T-cell (primary cell): ENCODE results near the gene INTS1. TPM values are rescaled to one million over a fixed set of nuclear protein-coding genes. Genes with fewer than 3 reads are reported as not detected.
A peak's percentile ranks its signal among the peaks of the same experiment; 100 is the strongest.

Experiments used
- ATAC-seq, 4 experiments: fragments of 200-7000 bp in 3 of 4; fragments of 150-1000 bp in 1 of 4; cut with Tn5 transposase; replicated peaks in 1 of 4; 1 replicate in 3 of 4; 2 replicates in 1 of 4; pipeline ENCODE4 v1.10.0; 2021; ENCODE audit warnings: moderate library complexity in 3 of 4, mild to moderate bottlenecking in 2 of 4, moderate number of reproducible peaks in 1 of 4
- CTCF ChIA-PET, 2 donors: fragments of 300-600 bp; sonication (Branson Sonifier 250); formaldehyde crosslinking; loops; one replicate each; lab custom pipeline; 2022; ENCODE audit warnings: antibody characterized with exemption in 2 of 2; lab: Charles Lee
- POLR2A ChIA-PET, 2 donors: fragments of 300-600 bp; sonication (Branson Sonifier 250); formaldehyde crosslinking; loops; one replicate each; lab custom pipeline; 2022; ENCODE audit warnings: antibody characterized with exemption in 2 of 2; lab: Charles Lee
- DNase-seq, 35 experiments: peaks; one replicate each; pipeline versions ENCODE4 v3.0.0 to v3.0.0-alpha.2; 2013 to 2023
- H3K27ac ChIP-seq: one replicate; pipeline ENCODE4 v1.5.1; 2013; ENCODE audit warnings: low read length
- H3K27me3 ChIP-seq, 2 experiments: replicated peaks in 1 of 2; 1 replicate in 1 of 2; 2 replicates in 1 of 2; pipeline versions ENCODE4 v1.6.1 to v1.7.0; 2013; ENCODE audit warnings: low read length in 1 of 2, mixed read lengths in 1 of 2; ENCODE audit not compliant: control insufficient read depth in 2 of 2, insufficient read depth in 2 of 2; ENCODE audit errors: extremely low read depth in 1 of 2
- H3K36me3 ChIP-seq, 2 donors: 1 replicate in 1 of 2; 2 replicates in 1 of 2; pipeline versions ENCODE4 v1.6.1 to v1.7.0; 2013; ENCODE audit warnings: low read length in 1 of 2; ENCODE audit not compliant: control insufficient read depth in 2 of 2, insufficient read depth in 1 of 2; ENCODE audit errors: extremely low read depth in 1 of 2
- H3K4me1 ChIP-seq, 2 experiments: 1 replicate in 1 of 2; 2 replicates in 1 of 2; pipeline versions ENCODE4 v1.6.1 to v1.7.0; 2013; ENCODE audit warnings: low read length in 2 of 2, mixed read lengths in 1 of 2; ENCODE audit not compliant: insufficient read depth in 2 of 2, control insufficient read depth in 1 of 2; ENCODE audit errors: extremely low read depth in 1 of 2
- H3K4me3 ChIP-seq, 2 donors: 1 replicate in 1 of 2; 2 replicates in 1 of 2; pipeline versions ENCODE4 v1.5.1 to v1.7.0; 2013; ENCODE audit warnings: mild to moderate bottlenecking in 2 of 2, low read length in 1 of 2, moderate library complexity in 1 of 2; ENCODE audit not compliant: control insufficient read depth in 1 of 2; ENCODE audit errors: extremely low read depth in 1 of 2
- H3K9me3 ChIP-seq: 2 replicates; pipeline ENCODE4 v1.7.0; 2013
- H3K27ac Mint-ChIP-seq, 2 donors: one replicate each; pipeline ENCODE4 v1.8.0; 2020 to 2021; ENCODE audit warnings: mild to moderate bottlenecking in 2 of 2, mixed read lengths in 2 of 2
- H3K27me3 Mint-ChIP-seq, 2 donors: one replicate each; pipeline ENCODE4 v1.8.0; 2021 to 2022; ENCODE audit warnings: mixed read lengths in 2 of 2
- H3K36me3 Mint-ChIP-seq: one replicate; pipeline ENCODE4 v1.8.0; 2021; ENCODE audit warnings: mixed read lengths
- H3K4me1 Mint-ChIP-seq, 3 donors: one replicate each; pipeline ENCODE4 v1.8.0; 2020 to 2022; ENCODE audit warnings: mixed read lengths in 3 of 3, mild to moderate bottlenecking in 1 of 3
- H3K4me3 Mint-ChIP-seq, 3 donors: one replicate each; pipeline ENCODE4 v1.8.0; 2020 to 2022; ENCODE audit warnings: mild to moderate bottlenecking in 3 of 3, mixed read lengths in 3 of 3, moderate library complexity in 3 of 3
- H3K9me3 Mint-ChIP-seq, 3 donors: one replicate each; pipeline ENCODE4 v1.8.0; 2020 to 2022; ENCODE audit warnings: mixed read lengths in 3 of 3
- WGBS: methylation state at CpG from one replicate; pipeline ENCODE4 v1.1.5; 2013; ENCODE audit warnings: missing lambda C conversion rate; ENCODE audit not compliant: insufficient coverage; 5-methylcytosine and 5-hydroxymethylcytosine counted together
- total RNA-seq, 35 experiments: library from RNA in 6 of 35; stranded (reverse) in 6 of 35; fragments of 120-200 nt in 1 of 35; gene quantifications; one replicate each; pipeline versions ENCODE4 v1.2.1 to v1.2.4 and lab custom pipeline; 2013 to 2026

The INTS1 gene
- total RNA-seq, 5 donors from 2014 or later (not counting 1 experiment from before 2014, with no cell fraction given): 102 to 147 (median 131) TPM

DNA sequence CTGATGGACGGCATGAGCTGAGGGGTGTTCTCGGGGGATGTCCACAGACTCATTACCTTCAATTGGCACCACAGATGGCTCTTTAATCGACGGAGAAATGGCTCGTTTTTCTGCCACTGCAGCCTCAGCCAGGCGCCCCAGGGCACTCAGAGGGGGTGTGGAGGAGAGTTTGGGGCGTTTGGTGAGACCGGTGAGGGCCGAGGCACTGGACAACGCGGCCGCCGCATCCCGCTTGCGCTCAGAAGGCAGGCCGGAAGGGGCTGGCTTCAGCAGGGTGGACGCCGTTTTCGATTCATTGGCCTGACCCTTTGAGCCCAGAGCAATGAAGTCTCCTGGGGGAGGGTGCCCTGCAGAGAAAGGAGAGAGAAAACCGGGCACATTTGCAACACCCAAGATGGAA is 1.3 kb downstream of the INTS1 start:
- ATAC-seq: no peak
- Histone ChIP-seq H3K27me3 (peaks cover 0 to 18% of the 10 kb centered on the region in 2 experiments), H3K27ac (no peak overlapping the region), H3K4me1 (peaks cover 21 to 52% of the 10 kb centered on the region in 2 experiments), H3K9me3 (no peaks in the 10 kb centered on the region), H3K36me3 (peaks cover 28 to 38% of the 10 kb centered on the region in 2 donors), H3K4me3 (peak overlapping the region; percentile 75 to 92)
- H3K4me3 Mint-ChIP-seq: peak overlapping the region; percentile 82 to 85 (median 84)
- peak overlapping the region; percentile 34 to 52 for H3K27ac Mint-ChIP-seq
- POLR2A ChIA-PET: no interaction called here
- DNase-seq: no peak
- H3K9me3 Mint-ChIP-seq: no peaks in the 10 kb centered on the region
- peaks cover 25% of the 10 kb centered on the region for H3K36me3 Mint-ChIP-seq
- H3K4me1 Mint-ChIP-seq: peaks cover 35 to 45% (median 38%) of the 10 kb centered on the region in 3 donors
- WGBS: 88% methylated on average over 18 of the region's 20 CpGs
- CTCF ChIA-PET: no interaction called here
- peaks cover 0 to 4% of the 10 kb centered on the region in 2 donors for H3K27me3 Mint-ChIP-seq

DNA sequence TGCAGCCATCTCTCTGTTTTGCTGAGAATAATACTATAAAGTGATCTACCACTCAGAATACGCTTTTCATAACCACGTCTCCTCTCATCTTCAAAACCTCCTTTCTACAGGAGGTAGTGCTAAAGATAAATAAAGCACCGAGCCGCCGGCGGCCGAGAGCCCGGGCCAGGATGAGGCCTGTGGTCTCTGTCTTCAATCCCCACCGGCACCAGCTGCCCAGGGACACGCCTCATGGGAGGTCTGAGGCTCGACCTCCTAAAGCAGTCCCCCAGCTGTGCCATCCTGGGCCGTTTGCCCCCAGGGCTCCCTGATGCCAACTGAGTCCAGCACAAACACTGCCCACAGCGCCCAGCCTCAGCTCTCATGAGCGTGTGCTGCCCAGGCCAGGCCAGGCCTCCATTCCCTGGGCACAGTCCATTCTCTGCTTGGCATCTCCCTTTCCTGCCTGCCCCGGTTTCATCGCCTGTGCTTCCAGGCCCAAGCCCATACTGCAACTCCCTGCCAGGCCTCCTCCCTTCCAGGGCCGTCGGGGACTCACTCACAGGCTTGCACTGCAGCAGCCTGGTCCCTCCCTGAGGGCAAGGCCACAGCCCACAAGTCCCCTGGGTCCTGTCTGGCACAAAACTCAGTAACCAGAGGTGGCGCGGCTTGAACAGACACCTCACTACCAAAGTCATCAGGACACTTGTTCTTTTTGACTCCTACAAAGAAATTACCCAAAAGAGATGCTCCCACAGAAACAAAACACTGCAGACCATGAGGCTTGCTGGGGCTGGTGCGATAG is 2.5 kb downstream of the INTS1 start:
- POLR2A ChIA-PET: no interaction called here
- CTCF ChIA-PET: no interaction called here
- H3K4me3 ChIP-seq: no peak overlapping the region
- ATAC-seq: no peak
- DNase-seq: no peak
- Mint-ChIP-seq H3K36me3 (peaks cover 34% of the 10 kb centered on the region), H3K4me3 (peak overlapping the region; percentile 82 to 85 (median 84)), H3K4me1 (peaks cover 27 to 36% (median 31%) of the 10 kb centered on the region in 3 donors), H3K27me3 (peaks cover 0 to under 1% of the 10 kb centered on the region in 2 donors), H3K9me3 (no peaks in the 10 kb centered on the region), H3K27ac (no peak overlapping the region)
- WGBS: 98% methylated on average over 19 of the region's 21 CpGs
- peaks cover 17 to 45% of the 10 kb centered on the region in 2 experiments for H3K4me1 ChIP-seq
- no peak overlapping the region for H3K27ac ChIP-seq
- no peaks in the 10 kb centered on the region for H3K9me3 ChIP-seq
- H3K27me3 ChIP-seq: peaks cover 0 to 15% of the 10 kb centered on the region in 2 experiments
- peaks cover 35 to 50% of the 10 kb centered on the region in 2 donors for H3K36me3 ChIP-seq

DNA sequence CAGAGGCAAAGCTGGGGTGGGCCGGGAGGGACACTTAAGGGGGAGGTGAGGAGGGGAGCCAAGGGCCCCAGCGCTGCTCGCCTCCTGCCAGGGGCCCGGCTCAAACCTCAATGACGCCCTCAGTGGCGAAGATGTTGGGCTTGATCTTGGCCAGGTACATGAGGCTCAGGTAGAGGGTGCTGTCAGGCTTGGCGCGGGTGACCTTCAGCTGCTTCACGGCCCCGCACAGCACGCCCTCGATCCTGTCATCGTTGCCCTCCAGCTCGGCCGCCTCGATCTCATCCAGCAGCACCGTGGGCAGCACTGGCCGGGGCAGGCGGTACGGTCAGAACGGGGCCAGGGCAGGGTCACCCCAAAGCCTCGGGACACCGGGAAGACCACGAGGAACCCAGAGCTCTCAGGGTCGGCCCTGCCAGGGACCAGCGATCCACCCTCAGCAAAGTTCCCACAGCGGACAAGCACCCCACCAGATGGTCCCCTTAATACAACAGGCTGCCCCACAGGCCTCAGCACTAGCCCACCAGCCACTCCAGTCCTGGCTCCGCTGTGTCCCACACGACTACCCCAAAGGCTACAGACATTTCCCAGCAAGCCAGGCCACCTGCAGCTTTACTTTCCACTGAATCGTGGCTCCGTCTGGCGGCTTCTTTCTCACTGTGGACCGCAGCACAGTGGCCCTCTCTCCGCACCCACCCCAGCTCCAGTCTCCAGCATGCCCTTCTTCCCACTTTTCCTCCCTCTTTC is 4.0 kb downstream of the INTS1 start:
- ATAC-seq (no peak), DNase-seq (no peak)
- Histone ChIP-seq H3K27me3 (peaks cover 0 to 5% of the 10 kb centered on the region in 2 experiments), H3K36me3 (peaks cover 37 to 62% of the 10 kb centered on the region in 2 donors), H3K27ac (no peak overlapping the region), H3K4me1 (peaks cover 10 to 33% of the 10 kb centered on the region in 2 experiments), H3K9me3 (no peaks in the 10 kb centered on the region), H3K4me3 (no peak overlapping the region)
- 95% methylated on average over 31 of the region's 34 CpGs for WGBS
- peaks cover 34% of the 10 kb centered on the region for H3K36me3 Mint-ChIP-seq
- POLR2A ChIA-PET: no interaction called here
- no peak overlapping the region for H3K27ac Mint-ChIP-seq
- CTCF ChIA-PET: no interaction called here
- H3K27me3 Mint-ChIP-seq: no peaks in the 10 kb centered on the region
- H3K4me1 Mint-ChIP-seq: peaks cover 18 to 30% (median 25%) of the 10 kb centered on the region in 3 donors
- H3K4me3 Mint-ChIP-seq: peak overlapping the region in 1 of 3 donors; percentile 17
- no peaks in the 10 kb centered on the region for H3K9me3 Mint-ChIP-seq

DNA sequence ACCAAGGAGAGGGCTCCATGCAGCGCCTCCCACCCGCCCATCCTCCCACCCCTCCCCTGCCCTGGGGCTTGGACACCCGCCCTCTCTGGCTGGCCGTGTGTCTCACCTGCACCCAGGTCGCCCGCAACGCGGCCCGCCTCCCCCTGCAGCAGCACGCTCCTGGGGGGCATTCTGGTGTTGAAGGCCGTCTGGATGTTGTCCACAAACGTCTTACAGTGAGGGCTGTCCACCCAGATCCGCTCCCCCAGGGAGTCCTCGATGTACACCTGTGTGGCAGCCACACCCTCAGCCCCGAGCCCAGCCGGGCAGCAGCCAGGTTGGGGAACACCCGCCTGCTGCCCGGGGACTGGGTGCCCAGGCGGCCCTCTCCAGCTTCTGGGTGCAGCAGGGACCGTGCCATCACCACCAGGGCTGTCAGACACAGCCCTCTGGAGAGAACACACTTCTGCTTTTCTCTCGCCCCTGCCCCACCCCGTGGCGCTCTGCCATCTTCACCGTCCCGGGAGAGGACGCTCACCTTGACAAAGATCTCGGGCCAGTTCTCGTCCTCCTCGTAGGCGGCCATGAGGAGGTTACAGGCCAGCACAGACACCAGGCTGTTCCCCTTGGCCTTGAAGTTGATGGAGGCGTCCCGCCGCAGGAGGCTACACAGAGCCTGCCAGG is 4.7 kb downstream of the INTS1 start:
- Mint-ChIP-seq H3K27me3 (no peaks in the 10 kb centered on the region), H3K4me1 (peaks cover 18 to 29% (median 25%) of the 10 kb centered on the region in 3 donors)
- POLR2A ChIA-PET: no interaction called here

DNA sequence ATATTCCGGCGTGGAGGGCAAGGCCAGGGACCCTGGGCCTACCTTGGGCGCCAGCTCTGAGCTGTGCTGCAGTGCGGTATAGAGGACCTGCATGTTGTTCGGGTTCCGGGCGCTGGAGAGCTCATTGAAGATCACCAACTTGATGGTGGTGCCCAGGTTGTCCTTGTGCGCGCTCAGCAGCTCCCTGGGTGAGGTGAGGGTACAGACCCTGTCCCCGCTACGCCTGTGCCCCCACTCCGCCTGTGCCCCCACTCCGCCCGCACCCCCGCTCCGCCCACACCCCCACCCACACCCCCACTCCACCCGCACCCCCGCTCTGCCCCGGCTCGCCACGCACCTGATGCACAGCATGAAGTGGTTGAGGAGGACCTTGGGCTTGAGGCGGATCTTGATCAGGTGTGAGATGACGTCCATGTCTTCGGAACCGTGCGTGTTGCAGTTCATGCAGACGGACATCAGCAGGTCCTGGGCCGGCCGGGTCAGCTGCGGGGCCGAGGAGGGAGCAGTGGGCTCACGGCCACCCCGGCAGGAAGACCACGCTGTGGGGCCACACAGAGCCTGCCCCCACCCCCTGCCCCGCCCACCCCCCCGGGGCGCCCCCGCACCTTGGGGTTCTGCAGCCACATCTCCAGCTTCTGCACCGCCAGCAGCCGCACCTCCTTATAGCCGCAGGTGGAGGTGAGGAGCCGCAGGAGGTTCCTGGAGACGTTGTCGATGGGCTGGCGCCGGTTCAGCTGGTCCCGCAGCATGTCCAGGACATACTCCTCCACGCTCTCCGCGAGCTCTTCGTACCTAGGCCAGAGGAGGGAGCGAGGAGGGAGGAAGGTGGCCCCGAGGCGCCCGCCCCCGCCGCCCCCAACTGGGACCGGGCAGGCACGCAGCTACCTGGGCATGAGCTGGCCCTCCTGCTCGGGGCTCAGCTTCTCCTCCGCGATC is 5.6 kb downstream of the INTS1 start:
- Mint-ChIP-seq H3K36me3 (peaks cover 34% of the 10 kb centered on the region), H3K27me3 (no peaks in the 10 kb centered on the region), H3K4me1 (peaks cover 18 to 26% (median 25%) of the 10 kb centered on the region in 3 donors), H3K9me3 (no peaks in the 10 kb centered on the region), H3K27ac (no peak overlapping the region), H3K4me3 (no peak overlapping the region)
- H3K4me3 ChIP-seq: no peak overlapping the region
- WGBS: 97% methylated on average over 30 of the region's 62 CpGs
- H3K27ac ChIP-seq: no peak overlapping the region
- H3K36me3 ChIP-seq: peaks cover 43 to 68% of the 10 kb centered on the region in 2 donors
- no peaks in the 10 kb centered on the region for H3K27me3 ChIP-seq
- no peaks in the 10 kb centered on the region for H3K9me3 ChIP-seq
- peaks cover 9 to 23% of the 10 kb centered on the region in 2 experiments for H3K4me1 ChIP-seq
- POLR2A ChIA-PET: no interaction called here
- DNase-seq (no peak), ATAC-seq (no peak)
- CTCF ChIA-PET: no interaction called here

More for the DNA sequence above, 4.7 kb downstream of the INTS1 start:
- H3K27ac Mint-ChIP-seq: no peak overlapping the region
- peaks cover 43 to 65% of the 10 kb centered on the region in 2 donors for H3K36me3 ChIP-seq
- H3K9me3 ChIP-seq: no peaks in the 10 kb centered on the region
- CTCF ChIA-PET: no interaction called here
- no peaks in the 10 kb centered on the region for H3K9me3 Mint-ChIP-seq
- H3K4me1 ChIP-seq: peaks cover 10 to 25% of the 10 kb centered on the region in 2 experiments
- no peaks in the 10 kb centered on the region for H3K27me3 ChIP-seq
- ATAC-seq (no peak), DNase-seq (no peak)
- peaks cover 34% of the 10 kb centered on the region for H3K36me3 Mint-ChIP-seq
- H3K4me3 ChIP-seq: no peak overlapping the region
- WGBS: 96% methylated on average over 26 of the region's 33 CpGs
- no peak overlapping the region for H3K27ac ChIP-seq
- no peak overlapping the region for H3K4me3 Mint-ChIP-seq
